Measurements from ENCODE around the gene TMEM91. TPM values are rescaled to one million over a fixed set of nuclear protein-coding genes. Genes with fewer than 3 reads are reported as not detected.
A peak's percentile ranks its signal among the peaks of the same experiment; 100 is the strongest.

Gene TMEM91
- total and polyA plus RNA-seq, 9 of the 15 experiments (the other 6 are each of a cell fraction or from before 2014, with no cell fraction given), result 1.2 to 5.2 (median 2.7) TPM

GRCh38 chr19:41352609-41353465 lies 23.5 kb upstream of the TMEM91 start (continued):
- TF ChIP-seq DEAF1 (CRISPR knock-in tag; IDR thresholded peaks at IDR 0.05) (no peak), ZNF384 (IDR thresholded peaks at IDR 0.05; ENCODE audit: low read depth, low read length) (no peak), KDM5B (IDR thresholded peaks at IDR 0.05; ENCODE audit: insufficient replicate concordance, low read depth, low read length) (peak; percentile 70), CHD1 (IDR thresholded peaks at IDR 0.05; ENCODE audit: low read length) (peak; percentile 91), ERF (CRISPR knock-in tag; IDR thresholded peaks at IDR 0.05) (no peak), ARID4B (CRISPR knock-in tag; IDR thresholded peaks at IDR 0.05) (peak; percentile 88; the same call in 1 of the 2 replicates), ZC3H11A (IDR thresholded peaks at IDR 0.05; ENCODE audit: low read depth, low read length) (no peak), HNRNPUL1 (IDR thresholded peaks at IDR 0.05; ENCODE audit: low read length) (no peak), RB1 (IDR thresholded peaks at IDR 0.05; ENCODE audit: low read depth) (peak; percentile 10; the same call in 1 of the 2 replicates), MYNN (IDR thresholded peaks at IDR 0.05) (no peak), MYNN (CRISPR knock-in tag; IDR thresholded peaks at IDR 0.05) (no peak), NKRF (IDR thresholded peaks at IDR 0.05; ENCODE audit: borderline replicate concordance) (0 out of 2 replicates have a peak, but pooled peaks have one; percentile 55), THRA (IDR thresholded peaks at IDR 0.05) (no peak), HOXB6 (CRISPR knock-in tag; IDR thresholded peaks at IDR 0.05; ENCODE audit: borderline replicate concordance) (no peak), TRIM28 (IDR thresholded peaks at IDR 0.05) (no peak), TCF7 (IDR thresholded peaks at IDR 0.05; ENCODE audit: borderline replicate concordance) (no peak), NEUROD1 (IDR thresholded peaks at IDR 0.05; ENCODE audit: borderline replicate concordance, low read depth, low read length, partially characterized antibody) (peak; percentile 54), CCAR2 (IDR thresholded peaks at IDR 0.05; ENCODE audit: low read depth, low read length) (no peak)

Measured in K562 (cell line).